Vagina (tissue), 2 donors: ENCODE measurements around the gene AKAP11. TPM values are rescaled to one million over a fixed set of nuclear protein-coding genes. Genes with fewer than 3 reads are reported as not detected.

Experiments used
- DNase-seq, 2 donors: peaks; one replicate each; pipeline ENCODE4 v3.0.0-alpha.2; 2017; ENCODE audit errors: extremely low spot score in 2 of 2
- H3K27ac ChIP-seq: fragments of 200-600 bp; sonication (generic); one replicate; pipeline ENCODE4 v1.5.1; 2019
- H3K27me3 ChIP-seq: fragments of 200-600 bp; sonication (generic); one replicate; pipeline ENCODE4 v1.5.1; 2019
- H3K36me3 ChIP-seq, 2 donors: fragments of 200-600 bp; sonication (generic); one replicate each; pipeline ENCODE4 v1.5.1; 2017 to 2019
- H3K4me1 ChIP-seq: fragments of 200-600 bp; sonication (generic); one replicate; pipeline ENCODE4 v1.5.1; 2019
- H3K4me3 ChIP-seq, 2 donors: fragments of 200-600 bp; sonication (generic); 1 replicate in 1 of 2; 2 replicates in 1 of 2; pipeline ENCODE4 v1.5.1; 2016 to 2019
- H3K9me3 ChIP-seq: fragments of 200-600 bp; sonication (generic); one replicate; pipeline ENCODE4 v1.5.1; 2019
- CTCF ChIP-seq, 3 experiments: fragments of 450-650 bp in 2 of 3; fragments of 200-600 bp in 1 of 3; sonication (generic) in 1 of 3; IDR thresholded peaks; one replicate each; pipeline ENCODE4 v1.5.1; 2017 to 2019; ENCODE audit warnings: antibody characterized with exemption in 3 of 3, mild to moderate bottlenecking in 2 of 3, moderate library complexity in 2 of 3
- POLR2A ChIP-seq, 2 donors: fragments of 450-650 bp; IDR thresholded peaks; one replicate each; pipeline ENCODE4 v1.6.1; 2017; ENCODE audit warnings: antibody characterized with exemption in 2 of 2, mild to moderate bottlenecking in 2 of 2, moderate library complexity in 2 of 2
- POLR2AphosphoS5 ChIP-seq, 2 donors: sonication (generic); formaldehyde crosslinking; IDR thresholded peaks; one replicate each; pipeline ENCODE4 v1.9.0; 2017; ENCODE audit warnings: antibody characterized with exemption in 2 of 2, mild to moderate bottlenecking in 2 of 2, low read depth in 1 of 2; ENCODE audit not compliant: insufficient read depth in 1 of 2
- intact Hi-C: fragments of 100-400 bp; cut with DNase I; formaldehyde crosslinking; loops from one replicate; pipeline ENCODE4 v1.15.1; 2023
- total RNA-seq: library from RNA; depleted of rRNA; stranded (reverse); fragments of >200 nt; gene quantifications from one replicate; pipeline ENCODE4 v1.2.3, GENCODE V29; 2016

The AKAP11 gene
- total RNA-seq, 1 donor from 2014 or later, result 25.0 TPM

GRCh38 chr13:42276683-42277082 is 4.7 kb downstream of the AKAP11 start:
- Histone ChIP-seq H3K4me1 (peaks cover 22% of the 10 kb centered on the region), H3K4me3 (no peak overlapping the region), H3K27me3 (no peaks in the 10 kb centered on the region), H3K27ac (no peak overlapping the region), H3K9me3 (no peaks in the 10 kb centered on the region), H3K36me3 (no peaks in the 10 kb centered on the region)
- intact Hi-C loops, result no loop called here
- no peak for DNase-seq
- TF ChIP-seq CTCF (IDR thresholded peaks at IDR 0.05), result no peak
- TF ChIP-seq POLR2A (IDR thresholded peaks at IDR 0.05), result no peak
- TF ChIP-seq POLR2AphosphoS5 (IDR thresholded peaks at IDR 0.05; ENCODE audit: insufficient read depth in 1 of 2, low read depth in 1 of 2), result no peak

DNA sequence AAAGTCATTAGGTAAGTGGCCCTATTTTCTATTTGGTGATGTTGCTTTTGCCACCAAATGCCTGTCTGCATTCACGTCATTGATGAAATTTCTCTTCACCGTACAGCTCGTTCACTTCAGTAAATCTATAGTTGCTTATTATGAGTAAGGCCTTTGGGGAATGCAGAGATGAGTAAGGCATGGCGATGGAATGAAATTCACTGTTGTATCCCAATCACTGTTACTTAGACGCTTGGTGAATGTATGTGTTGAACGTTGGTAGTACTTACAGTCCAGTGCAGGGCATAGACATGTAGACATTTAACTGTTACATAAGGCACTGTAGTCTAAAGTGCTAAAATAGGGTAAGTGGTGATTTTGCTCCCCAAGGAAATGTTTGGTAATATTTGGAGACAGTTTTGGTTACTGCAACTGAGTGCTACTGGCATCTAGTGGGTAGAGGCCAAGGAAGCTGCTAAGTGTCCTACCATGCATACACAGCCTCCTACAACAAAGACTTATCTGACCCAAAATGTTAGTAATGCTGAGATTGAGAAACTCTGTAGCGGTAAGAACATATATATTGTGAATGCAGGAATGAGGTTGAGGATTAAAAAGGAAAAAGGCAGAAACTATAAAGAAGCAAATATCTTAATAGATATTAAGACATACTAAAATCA is 5.8 kb downstream of the AKAP11 start:
- no peak for TF ChIP-seq POLR2AphosphoS5 (IDR thresholded peaks at IDR 0.05; ENCODE audit: insufficient read depth in 1 of 2, low read depth in 1 of 2)
- TF ChIP-seq CTCF (IDR thresholded peaks at IDR 0.05), result no peak
- no peak for TF ChIP-seq POLR2A (IDR thresholded peaks at IDR 0.05)
- H3K4me3 ChIP-seq, result no peak overlapping the region
- H3K27me3 ChIP-seq, result no peaks in the 10 kb centered on the region
- no peak for DNase-seq
- H3K9me3 ChIP-seq, result no peaks in the 10 kb centered on the region
- no peak overlapping the region for H3K27ac ChIP-seq
- peaks cover 22% of the 10 kb centered on the region for H3K4me1 ChIP-seq
- intact Hi-C loops, result no loop called here
- no peaks in the 10 kb centered on the region for H3K36me3 ChIP-seq

DNA sequence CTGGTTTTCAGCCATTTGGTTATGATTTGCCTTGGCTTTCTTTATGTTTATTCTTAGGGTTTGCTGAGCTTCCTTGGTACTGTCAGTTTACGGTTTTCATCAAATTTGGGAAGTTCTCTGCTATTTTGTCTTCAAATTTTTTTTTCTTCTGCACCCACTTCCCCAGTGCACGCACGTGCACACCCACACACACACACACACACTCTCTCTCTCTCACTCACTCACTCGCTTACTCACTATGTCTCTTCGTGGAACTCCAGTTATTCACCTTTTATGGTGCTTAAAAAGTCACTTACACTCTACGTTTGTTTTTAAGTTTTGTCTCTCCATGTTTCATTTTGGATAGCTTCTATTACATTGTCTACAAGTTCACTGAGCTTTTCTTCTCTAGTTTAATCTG is 7.1 kb downstream of the AKAP11 start:
- peaks cover 10% of the 10 kb centered on the region for H3K4me1 ChIP-seq

GRCh38 chr13:42279986-42280385 is 8.0 kb downstream of the AKAP11 start:
- no peaks in the 10 kb centered on the region for H3K27me3 ChIP-seq
- no peaks in the 10 kb centered on the region for H3K36me3 ChIP-seq
- H3K4me3 ChIP-seq, result no peak overlapping the region
- intact Hi-C loops, result no loop called here
- TF ChIP-seq CTCF (IDR thresholded peaks at IDR 0.05) (no peak), POLR2AphosphoS5 (IDR thresholded peaks at IDR 0.05; ENCODE audit: insufficient read depth in 1 of 2, low read depth in 1 of 2) (no peak), POLR2A (IDR thresholded peaks at IDR 0.05) (no peak)
- no peak for DNase-seq
- H3K9me3 ChIP-seq, result no peaks in the 10 kb centered on the region
- H3K27ac ChIP-seq, result no peak overlapping the region
- peaks cover under 1% of the 10 kb centered on the region for H3K4me1 ChIP-seq

More for the DNA sequence above, 7.1 kb downstream of the AKAP11 start:
- Histone ChIP-seq H3K4me3 (no peak overlapping the region), H3K27ac (no peak overlapping the region), H3K36me3 (no peaks in the 10 kb centered on the region), H3K27me3 (no peaks in the 10 kb centered on the region), H3K9me3 (no peaks in the 10 kb centered on the region)
- intact Hi-C loops, result no loop called here
- TF ChIP-seq POLR2A (IDR thresholded peaks at IDR 0.05), result no peak
- no peak for TF ChIP-seq CTCF (IDR thresholded peaks at IDR 0.05)
- no peak for TF ChIP-seq POLR2AphosphoS5 (IDR thresholded peaks at IDR 0.05; ENCODE audit: insufficient read depth in 1 of 2, low read depth in 1 of 2)
- DNase-seq, result no peak

DNA sequence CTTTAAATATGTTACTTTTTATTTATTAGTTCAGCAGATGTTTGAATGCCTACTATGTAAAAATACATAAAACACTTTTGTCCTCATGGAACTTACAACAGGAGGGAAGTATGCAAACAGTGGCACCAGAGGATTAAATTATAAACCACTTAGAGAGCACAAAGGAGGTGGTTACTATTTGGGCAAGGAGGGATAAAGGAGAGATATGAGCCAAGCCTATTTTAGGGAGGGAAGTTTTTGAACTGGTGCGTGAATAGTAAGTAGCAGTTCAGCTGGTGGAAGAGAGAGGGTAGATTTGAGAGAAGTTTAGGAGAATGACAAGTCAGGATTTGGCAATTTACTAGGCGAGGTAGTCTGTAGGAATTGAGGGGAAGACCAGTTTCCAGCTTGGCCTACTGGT is 8.6 kb downstream of the AKAP11 start:
- no peaks in the 10 kb centered on the region for H3K36me3 ChIP-seq
- H3K4me1 ChIP-seq, result no peaks in the 10 kb centered on the region
- H3K4me3 ChIP-seq, result no peak overlapping the region
- no peaks in the 10 kb centered on the region for H3K27me3 ChIP-seq
- DNase-seq, result no peak
- no peaks in the 10 kb centered on the region for H3K9me3 ChIP-seq
- no peak overlapping the region for H3K27ac ChIP-seq
- TF ChIP-seq CTCF (IDR thresholded peaks at IDR 0.05), result no peak
- no peak for TF ChIP-seq POLR2A (IDR thresholded peaks at IDR 0.05)
- no peak for TF ChIP-seq POLR2AphosphoS5 (IDR thresholded peaks at IDR 0.05; ENCODE audit: insufficient read depth in 1 of 2, low read depth in 1 of 2)
- intact Hi-C loops, result no loop called here
